Caco-2 (cell line): ENCODE results near the gene OR51I2. TPM values are rescaled to one million over a fixed set of nuclear protein-coding genes. Genes with fewer than 3 reads are reported as not detected.

Experiments
- BruUV-seq: library from RNA; stranded (reverse); fragments of 400-500 nt; replicated peaks from 2 replicates; lab custom pipeline; 2021; lab: Mats Ljungman, UMichigan
- CTCF ChIA-PET: fragments of 300-600 bp; sonication (Branson Sonifier 250); formaldehyde crosslinking; loops from one replicate; lab custom pipeline; 2022; ENCODE audit warnings: antibody characterized with exemption; lab: Charles Lee
- POLR2A ChIA-PET: fragments of 300-600 bp; sonication (Branson Sonifier 250); formaldehyde crosslinking; loops from one replicate; lab custom pipeline; 2022; ENCODE audit warnings: antibody characterized with exemption; lab: Charles Lee
- DNase-seq, 2 experiments: peaks; one replicate each; pipeline versions ENCODE4 v3.0.0 to v3.0.0-alpha.2; 2020 to 2022
- H3K27me3 ChIP-seq: replicated peaks from 2 replicates; pipeline ENCODE4 v1.6.0; 2011; ENCODE audit warnings: low read length; ENCODE audit not compliant: control insufficient read depth, insufficient read depth
- H3K36me3 ChIP-seq: 2 replicates; pipeline ENCODE4 v1.5.1; 2011; ENCODE audit warnings: low read length; ENCODE audit not compliant: control insufficient read depth, insufficient read depth
- H3K4me1 ChIP-seq: fragments of 250-450 bp; sonication (Bioruptor Pico); 2 replicates; pipeline ENCODE4 v1.5.1; 2020; ENCODE audit warnings: mild to moderate bottlenecking
- H3K4me3 ChIP-seq: 2 replicates; pipeline ENCODE4 v1.5.1; 2011; ENCODE audit warnings: low read depth, mild to moderate bottlenecking, control low read depth, low read length
- H3K9me3 ChIP-seq: fragments of 250-450 bp; sonication (Bioruptor Pico); 2 replicates; pipeline ENCODE4 v1.5.1; 2020; ENCODE audit warnings: mild to moderate bottlenecking, moderate library complexity
- H3K27ac Mint-ChIP-seq: one replicate; pipeline ENCODE4 v1.8.0; 2022; ENCODE audit warnings: mixed read lengths; ENCODE audit not compliant: unreplicated experiment
- H3K27me3 Mint-ChIP-seq: one replicate; pipeline ENCODE4 v1.8.0; 2022; ENCODE audit warnings: mixed read lengths; ENCODE audit not compliant: insufficient read depth, unreplicated experiment
- H3K36me3 Mint-ChIP-seq: one replicate; pipeline ENCODE4 v1.8.0; 2022; ENCODE audit warnings: mild to moderate bottlenecking, mixed read lengths; ENCODE audit not compliant: insufficient read depth, unreplicated experiment
- H3K4me1 Mint-ChIP-seq: one replicate; pipeline ENCODE4 v1.8.0; 2022; ENCODE audit warnings: low read depth, mixed read lengths; ENCODE audit not compliant: unreplicated experiment
- H3K4me3 Mint-ChIP-seq: one replicate; pipeline ENCODE4 v1.8.0; 2022; ENCODE audit warnings: mild to moderate bottlenecking, moderate library complexity, mixed read lengths; ENCODE audit not compliant: unreplicated experiment
- H3K9me3 Mint-ChIP-seq: one replicate; pipeline ENCODE4 v1.8.0; 2022; ENCODE audit warnings: mixed read lengths; ENCODE audit not compliant: unreplicated experiment
- CTCF ChIP-seq, 2 experiments: fragments of 200-600 bp in 1 of 2; IDR thresholded peaks; 1 replicate in 1 of 2; 2 replicates in 1 of 2; pipeline versions ENCODE4 v1.5.1 to v1.8.0; 2011 to 2022; ENCODE audit warnings: antibody characterized with exemption in 1 of 2, control low read depth in 1 of 2, inconsistent platforms in 1 of 2, low read depth in 1 of 2, low read length in 1 of 2, mild to moderate bottlenecking in 1 of 2, moderate library complexity in 1 of 2; ENCODE audit not compliant: insufficient read depth in 1 of 2, severe bottlenecking in 1 of 2, unreplicated experiment in 1 of 2
- intact Hi-C: fragments of 100-400 bp; cut with micrococcal nuclease; formaldehyde crosslinking; loops from one replicate; pipeline ENCODE4 v1.10.0; 2022; ENCODE audit not compliant: unreplicated experiment
- total RNA-seq: library from RNA; stranded (reverse); gene quantifications from 2 replicates; pipeline ENCODE4 v1.2.3, GENCODE V29; 2022

The OR51I2 gene
- total RNA-seq, 1 experiment from 2014 or later = not detected

- Histone ChIP-seq H3K9me3 (no peaks in the 10 kb centered on the region), H3K36me3 (no peaks in the 10 kb centered on the region), H3K27me3 (no peaks in the 10 kb centered on the region), H3K4me1 (no peaks in the 10 kb centered on the region), H3K4me3 (no peak overlapping the region)
- no peaks in the 10 kb centered on the region for H3K9me3 Mint-ChIP-seq
- H3K27ac Mint-ChIP-seq = no peak overlapping the region
- intact Hi-C loops = no loop called here
- H3K36me3 Mint-ChIP-seq = no peaks in the 10 kb centered on the region
- DNase-seq = no peak
- no peak overlapping the region for H3K4me3 Mint-ChIP-seq
- CTCF ChIA-PET = no interaction called here
- TF ChIP-seq CTCF (IDR thresholded peaks at IDR 0.05; ENCODE audit: insufficient read depth in 1 of 2, low read depth in 1 of 2, low read length in 1 of 2, severe bottlenecking in 1 of 2, unreplicated experiment in 1 of 2) = no peak
- no TSS peak for BruUV-seq
- peaks cover 15% of the 10 kb centered on the region for H3K27me3 Mint-ChIP-seq
- POLR2A ChIA-PET = no interaction called here
- H3K4me1 Mint-ChIP-seq = no peaks in the 10 kb centered on the region
Measured at GRCh38 chr11:5500393-5500801, 51.3 kb downstream of the OR51I2 start.

GRCh38 chr11:5504403-5504921 is 55.3 kb downstream of the OR51I2 start:
- intact Hi-C loops = no loop called here
- H3K4me1 Mint-ChIP-seq = no peaks in the 10 kb centered on the region
- ChIA-PET POLR2A (no interaction called here), CTCF (no interaction called here)
- no peaks in the 10 kb centered on the region for H3K36me3 ChIP-seq
- H3K4me3 ChIP-seq = no peak overlapping the region
- DNase-seq = no peak
- H3K27me3 Mint-ChIP-seq = peaks cover 15% of the 10 kb centered on the region
- TF ChIP-seq CTCF (IDR thresholded peaks at IDR 0.05; ENCODE audit: insufficient read depth in 1 of 2, low read depth in 1 of 2, low read length in 1 of 2, severe bottlenecking in 1 of 2, unreplicated experiment in 1 of 2) = no peak
- H3K36me3 Mint-ChIP-seq = no peaks in the 10 kb centered on the region
- no peak overlapping the region for H3K4me3 Mint-ChIP-seq
- no peaks in the 10 kb centered on the region for H3K27me3 ChIP-seq
- no peak overlapping the region for H3K27ac Mint-ChIP-seq
- H3K9me3 ChIP-seq = no peaks in the 10 kb centered on the region; the same call in 1 of the 2 replicates
- no peaks in the 10 kb centered on the region for H3K9me3 Mint-ChIP-seq
- no peaks in the 10 kb centered on the region for H3K4me1 ChIP-seq
- BruUV-seq = no TSS peak

- ChIA-PET POLR2A (no interaction called here), CTCF (no interaction called here)
- no peaks in the 10 kb centered on the region for H3K36me3 Mint-ChIP-seq
- no peaks in the 10 kb centered on the region; the same call in 1 of the 2 replicates for H3K9me3 ChIP-seq
- intact Hi-C loops = no loop called here
- BruUV-seq = no TSS peak
- H3K36me3 ChIP-seq = no peaks in the 10 kb centered on the region
- peaks cover 14% of the 10 kb centered on the region for H3K27me3 Mint-ChIP-seq
- no peak for DNase-seq
- no peak overlapping the region for H3K27ac Mint-ChIP-seq
- H3K4me1 ChIP-seq = no peaks in the 10 kb centered on the region
- H3K27me3 ChIP-seq = no peaks in the 10 kb centered on the region
- no peaks in the 10 kb centered on the region for H3K9me3 Mint-ChIP-seq
- no peak overlapping the region for H3K4me3 Mint-ChIP-seq
- H3K4me1 Mint-ChIP-seq = no peaks in the 10 kb centered on the region
- TF ChIP-seq CTCF (IDR thresholded peaks at IDR 0.05; ENCODE audit: insufficient read depth in 1 of 2, low read depth in 1 of 2, low read length in 1 of 2, severe bottlenecking in 1 of 2, unreplicated experiment in 1 of 2) = no peak
- H3K4me3 ChIP-seq = no peak overlapping the region
Measured at GRCh38 chr11:5505363-5506048, 56.4 kb downstream of the OR51I2 start.

Other genes with a start within 250 kb of the OR51I2 start
- not detected in 2 replicates for gene OR51V1, start 248.6 kb upstream of the OR51I2 start, total RNA-seq
- not detected in 2 replicates for gene HBB, start 222.3 kb upstream of the OR51I2 start, total RNA-seq
- gene HBD, start 214.8 kb upstream of the OR51I2 start, total RNA-seq = not detected in 2 replicates
- not detected in 2 replicates for gene HBG1, start 199.5 kb upstream of the OR51I2 start, total RNA-seq
- gene HBG2, start 194.5 kb upstream of the OR51I2 start, total RNA-seq = not detected in 2 replicates
- not detected in 2 replicates for gene HBE1, start 179.4 kb upstream of the OR51I2 start, total RNA-seq
- not detected in 2 replicates for gene OR51B4, start 147.4 kb upstream of the OR51I2 start, total RNA-seq
- not detected in 2 replicates for gene OR51B2, start 125.0 kb upstream of the OR51I2 start, total RNA-seq
- not detected in 2 replicates for gene OR51B5, start 105.8 kb upstream of the OR51I2 start, total RNA-seq
- gene OR51B6, start 97.8 kb upstream of the OR51I2 start, total RNA-seq = not detected in 2 replicates
- not detected in 2 replicates for gene OR51M1, start 65.5 kb upstream of the OR51I2 start, total RNA-seq
- gene OR51Q1, start 27.2 kb upstream of the OR51I2 start, total RNA-seq = not detected in 2 replicates
- not detected in 2 replicates for gene OR51I1, start 7.8 kb upstream of the OR51I2 start, total RNA-seq
- not detected in 2 replicates for gene OR52D1, start 39.4 kb downstream of the OR51I2 start, total RNA-seq
- not detected in 2 replicates for gene UBQLN3, start 60.6 kb downstream of the OR51I2 start, total RNA-seq
- not detected in 2 replicates for gene UBQLNL, start 67.4 kb downstream of the OR51I2 start, total RNA-seq
- not detected in 2 replicates for gene OR52H1, start 99.2 kb downstream of the OR51I2 start, total RNA-seq
- gene OR52B6, start 131.6 kb downstream of the OR51I2 start, total RNA-seq = not detected in 2 replicates
- gene TRIM6, start 147.3 kb downstream of the OR51I2 start, total RNA-seq = 0.43 and 0.53 TPM in 2 replicates
- gene TRIM34, start 175.7 kb downstream of the OR51I2 start, total RNA-seq = 4.3 and 4.7 TPM in 2 replicates
- gene TRIM5, start 235.8 kb downstream of the OR51I2 start, total RNA-seq = 21.9 and 25.2 TPM in 2 replicates
- gene TRIM22, start 240.5 kb downstream of the OR51I2 start, total RNA-seq = 0.58 TPM in 1 of 2 replicates, not detected in the other